ENCODE measurements around the gene EPHA2. TPM values are rescaled to one million over a fixed set of nuclear protein-coding genes. Genes with fewer than 3 reads are reported as not detected.
A peak's percentile ranks its signal among the peaks of the same experiment; 100 is the strongest.

EPHA2 gene
- total RNA-seq, 1 donor from 2014 or later, result 28.3 TPM

- Mint-ChIP-seq H3K4me3 (ENCODE audit: low read depth) (peak overlapping the region; percentile 9), H3K27ac (peak overlapping the region; percentile 69), H3K4me1 (ENCODE audit: low read depth) (peaks cover 34% of the 10 kb centered on the region), H3K9me3 (ENCODE audit: low read depth) (no peaks in the 10 kb centered on the region), H3K36me3 (ENCODE audit: insufficient read depth) (peaks cover 23% of the 10 kb centered on the region), H3K27me3 (no peaks in the 10 kb centered on the region)
- TF ChIP-seq CTCF (IDR thresholded peaks at IDR 0.05; ENCODE audit: unreplicated experiment), result no peak
- no peak for DNase-seq (ENCODE audit: low spot score, unreplicated experiment)
Measured at GRCh38 chr1:16151196-16151994, 4.5 kb downstream of the EPHA2 start.

- H3K4me3 Mint-ChIP-seq (ENCODE audit: low read depth), result no peak overlapping the region
- H3K27ac Mint-ChIP-seq, result no peak overlapping the region
- H3K9me3 Mint-ChIP-seq (ENCODE audit: low read depth), result no peaks in the 10 kb centered on the region
- H3K36me3 Mint-ChIP-seq (ENCODE audit: insufficient read depth), result peaks cover 23% of the 10 kb centered on the region
- no peak for TF ChIP-seq CTCF (IDR thresholded peaks at IDR 0.05; ENCODE audit: unreplicated experiment)
- no peaks in the 10 kb centered on the region for H3K27me3 Mint-ChIP-seq
- peaks cover 39% of the 10 kb centered on the region for H3K4me1 Mint-ChIP-seq (ENCODE audit: low read depth)
- DNase-seq (ENCODE audit: low spot score, unreplicated experiment), result no peak
Measured at GRCh38 chr1:16150508-16150907, 5.4 kb downstream of the EPHA2 start.

GRCh38 chr1:16149702-16150488, 6.0 kb downstream of the EPHA2 start:
- peaks cover 23% of the 10 kb centered on the region for H3K36me3 Mint-ChIP-seq (ENCODE audit: insufficient read depth)

GRCh38 chr1:16149146-16149545, 6.7 kb downstream of the EPHA2 start:
- no peak overlapping the region for H3K4me3 Mint-ChIP-seq (ENCODE audit: low read depth)
- TF ChIP-seq CTCF (IDR thresholded peaks at IDR 0.05; ENCODE audit: unreplicated experiment), result no peak
- H3K36me3 Mint-ChIP-seq (ENCODE audit: insufficient read depth), result peaks cover 23% of the 10 kb centered on the region
- no peak for DNase-seq (ENCODE audit: low spot score, unreplicated experiment)
- H3K27ac Mint-ChIP-seq, result no peak overlapping the region
- no peaks in the 10 kb centered on the region for H3K27me3 Mint-ChIP-seq
- no peaks in the 10 kb centered on the region for H3K9me3 Mint-ChIP-seq (ENCODE audit: low read depth)
- peaks cover 45% of the 10 kb centered on the region for H3K4me1 Mint-ChIP-seq (ENCODE audit: low read depth)

More at GRCh38 chr1:16149702-16150488, 6.0 kb downstream of the EPHA2 start:
- DNase-seq (ENCODE audit: low spot score, unreplicated experiment), result no peak
- Mint-ChIP-seq H3K9me3 (ENCODE audit: low read depth) (no peaks in the 10 kb centered on the region), H3K4me1 (ENCODE audit: low read depth) (peaks cover 41% of the 10 kb centered on the region), H3K4me3 (ENCODE audit: low read depth) (no peak overlapping the region), H3K27ac (no peak overlapping the region), H3K27me3 (no peaks in the 10 kb centered on the region)
- no peak for TF ChIP-seq CTCF (IDR thresholded peaks at IDR 0.05; ENCODE audit: unreplicated experiment)

GRCh38 chr1:16148329-16149092, 7.4 kb downstream of the EPHA2 start:
- DNase-seq (ENCODE audit: low spot score, unreplicated experiment), result no peak
- no peak overlapping the region for H3K4me3 Mint-ChIP-seq (ENCODE audit: low read depth)
- peaks cover 49% of the 10 kb centered on the region for H3K4me1 Mint-ChIP-seq (ENCODE audit: low read depth)
- H3K27ac Mint-ChIP-seq, result no peak overlapping the region
- H3K27me3 Mint-ChIP-seq, result no peaks in the 10 kb centered on the region
- no peak for TF ChIP-seq CTCF (IDR thresholded peaks at IDR 0.05; ENCODE audit: unreplicated experiment)
- H3K9me3 Mint-ChIP-seq (ENCODE audit: low read depth), result no peaks in the 10 kb centered on the region
- peaks cover 23% of the 10 kb centered on the region for H3K36me3 Mint-ChIP-seq (ENCODE audit: insufficient read depth)

Data from progenitor cell of endocrine pancreas (in vitro differentiated cells).